GM19463 (cell line): ENCODE results near the gene CSTPP1.

Experiments used
- ATAC-seq: cut with Tn5 transposase; IDR thresholded peaks from one replicate; pipeline ENCODE4 v1.9.1; 2021; ENCODE audit warnings: mild to moderate bottlenecking, moderate library complexity; ENCODE audit not compliant: unreplicated experiment

CSTPP1 gene

DNA sequence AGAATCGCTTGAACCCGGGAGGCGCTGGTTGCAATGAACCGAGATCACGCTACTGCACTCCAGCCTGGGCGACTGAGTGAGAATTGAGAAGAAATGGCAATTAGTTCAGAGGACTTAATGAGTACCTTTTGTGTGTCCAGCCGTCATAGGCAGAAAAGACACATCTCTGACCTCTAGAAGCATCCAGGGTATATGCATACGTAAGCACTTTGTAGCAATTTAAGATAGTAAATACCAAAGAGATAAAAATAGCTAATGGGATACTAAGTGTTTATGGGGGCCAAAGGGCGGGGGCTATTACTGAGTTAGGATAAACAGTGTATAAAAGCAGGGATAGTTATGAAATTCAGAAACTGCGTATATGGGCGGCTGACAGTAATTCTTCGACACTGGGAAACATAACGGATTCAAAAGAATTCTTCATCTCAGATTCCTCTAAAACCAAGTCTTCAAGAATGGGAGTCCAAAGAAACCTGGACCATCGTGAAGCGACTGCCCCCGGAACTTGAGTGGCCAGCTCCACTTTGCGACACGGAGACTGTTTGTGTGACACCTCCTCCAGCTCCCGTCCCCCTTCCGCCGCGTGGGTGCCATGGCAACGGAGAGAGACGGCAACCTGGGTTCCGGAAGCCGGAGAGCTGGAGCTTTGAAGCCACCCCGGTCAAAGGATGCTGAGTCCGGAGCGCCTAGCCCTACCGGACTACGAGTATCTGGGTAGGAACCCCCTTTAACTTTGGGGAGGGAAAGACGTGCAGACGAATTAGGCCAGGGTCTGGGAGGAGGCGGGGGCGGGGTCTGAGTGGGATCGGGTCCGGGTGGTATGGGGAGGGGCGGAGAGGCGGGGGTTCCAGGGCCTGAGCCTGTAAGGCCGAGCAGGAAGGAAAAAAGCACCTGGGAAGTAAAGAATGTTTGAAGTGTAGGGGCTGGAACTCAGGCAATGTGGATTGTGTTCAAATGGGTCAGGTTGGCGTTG, at the start of gene CSTPP1:
TSS of gene CSTPP1 (plus strand) at position 624 of the 973 bp plus-strand sequence. CDS start at position 669, 45 bp downstream.
- peak; percentile 97 for ATAC-seq

DNA sequence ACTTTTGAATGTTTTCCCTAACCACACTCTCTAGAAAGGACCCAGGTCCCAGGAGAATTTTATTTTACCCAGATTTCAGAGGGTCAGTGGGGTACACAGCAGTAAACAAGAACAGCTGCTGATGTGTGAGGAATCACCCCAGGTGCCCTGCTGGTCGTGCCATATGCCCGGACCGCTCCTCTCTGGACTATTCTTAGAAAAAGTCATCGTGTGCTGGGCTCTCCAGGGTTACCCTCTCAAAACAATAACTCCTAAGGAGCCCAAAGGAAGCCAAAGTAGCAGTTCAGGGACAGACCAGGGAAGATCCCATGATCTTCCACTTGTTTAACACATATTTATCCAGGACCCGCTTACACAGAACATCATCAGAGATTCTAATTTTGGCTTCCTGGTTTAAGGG, 47.9 kb upstream of the CSTPP1 start:
- ATAC-seq = no peak

- ATAC-seq = no peak
Observed at GRCh38 chr11:46889251-46889650, 47.3 kb upstream of the CSTPP1 start.

DNA sequence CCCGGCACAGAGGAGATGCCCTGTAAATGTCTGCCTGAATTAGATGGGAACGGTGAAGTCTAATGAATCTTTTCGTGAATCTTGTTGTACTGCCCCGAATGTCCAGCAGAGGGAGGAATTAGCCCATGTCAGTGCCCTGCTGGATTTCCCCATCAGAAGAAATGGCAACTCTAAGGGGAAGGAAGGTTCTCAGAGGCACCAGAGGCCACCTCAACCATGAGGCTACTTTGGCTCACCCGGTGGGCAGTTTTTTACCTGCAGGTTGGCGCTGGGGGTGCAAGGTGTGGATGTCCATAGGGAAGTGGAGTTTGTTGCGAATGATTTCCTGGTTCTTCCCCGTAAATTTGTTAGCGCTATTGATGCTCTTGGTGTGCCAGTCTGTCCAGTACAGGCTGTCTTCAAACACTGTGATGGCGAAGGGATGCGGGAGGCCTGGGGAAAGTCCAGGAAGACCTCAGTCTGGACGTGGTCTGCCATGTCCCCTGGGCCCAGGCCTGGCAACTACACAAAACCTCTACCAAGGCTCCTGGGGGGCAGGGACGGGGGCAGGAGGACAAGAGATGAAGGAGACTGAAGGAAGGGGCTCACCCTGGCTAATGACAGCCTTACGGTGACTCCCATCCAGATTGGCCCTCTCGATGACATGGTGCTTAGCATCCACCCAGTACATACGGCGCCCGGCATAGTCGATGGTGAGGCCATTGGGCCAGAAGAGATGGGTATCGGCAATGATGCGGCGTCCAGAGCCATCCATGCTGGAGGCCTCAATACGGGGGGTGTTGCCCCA, 46.7 kb upstream of the CSTPP1 start:
- ATAC-seq = peak; percentile 60

- no peak for ATAC-seq
Observed at GRCh38 chr11:46890665-46891064, 45.9 kb upstream of the CSTPP1 start.

DNA sequence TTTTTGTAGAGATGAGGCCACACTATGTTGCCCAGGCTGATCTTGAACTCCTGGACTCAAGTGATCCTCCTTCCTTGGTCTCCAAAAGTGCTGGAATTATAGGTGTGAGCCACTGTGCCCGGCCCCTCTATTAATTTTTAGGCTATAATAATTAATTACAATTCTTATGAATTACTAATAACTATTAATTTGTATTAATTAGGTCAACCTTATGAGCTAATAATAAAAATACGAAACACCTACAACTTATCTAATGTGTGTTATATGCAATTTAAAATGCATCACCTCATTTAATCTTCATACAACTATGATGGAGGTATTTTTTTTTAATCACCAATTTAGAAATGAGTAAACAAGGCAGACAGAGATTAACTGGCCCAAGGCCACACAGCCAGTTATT, 44.5 kb upstream of the CSTPP1 start:
- ATAC-seq = no peak

DNA sequence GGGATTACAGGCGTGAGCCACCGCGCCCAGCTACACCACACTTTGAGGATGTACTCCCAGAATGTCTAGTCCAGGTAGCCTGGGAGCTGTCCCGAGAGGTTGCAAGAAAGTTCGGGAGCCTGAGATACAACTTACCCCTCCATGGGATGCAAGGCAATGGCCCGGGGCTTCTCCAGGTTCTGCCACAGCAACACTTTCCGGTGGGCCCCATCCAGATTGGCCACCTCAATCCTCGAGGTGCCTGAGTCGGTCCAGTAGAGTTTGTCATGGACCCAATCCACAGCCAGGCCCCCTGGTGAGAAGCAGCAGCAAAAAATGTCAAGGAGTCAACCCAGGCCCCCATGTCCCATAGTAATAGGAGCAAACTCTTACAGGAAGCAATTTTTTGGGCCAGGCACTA, 43.7 kb upstream of the CSTPP1 start:
- ATAC-seq = no peak

DNA sequence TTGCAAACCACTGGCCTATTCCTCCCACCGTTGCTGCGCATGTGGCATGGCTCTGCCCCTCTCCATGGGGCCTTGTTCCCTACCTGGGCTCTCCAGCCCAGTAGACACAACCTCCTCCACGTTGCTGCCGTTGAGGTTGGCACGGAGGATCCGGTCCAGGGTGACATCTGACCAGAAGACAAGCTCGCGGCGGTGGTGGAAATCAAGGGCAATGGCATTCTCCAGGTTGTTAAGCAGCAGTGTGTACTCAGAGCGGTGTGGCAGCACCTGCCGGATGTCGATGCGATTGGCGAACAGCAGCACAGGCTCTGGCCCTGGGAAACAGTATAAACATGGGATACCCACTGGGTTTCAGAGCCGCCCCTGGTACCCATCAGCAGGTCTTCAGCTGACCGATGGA, 42.1 kb upstream of the CSTPP1 start:
- no peak for ATAC-seq

DNA sequence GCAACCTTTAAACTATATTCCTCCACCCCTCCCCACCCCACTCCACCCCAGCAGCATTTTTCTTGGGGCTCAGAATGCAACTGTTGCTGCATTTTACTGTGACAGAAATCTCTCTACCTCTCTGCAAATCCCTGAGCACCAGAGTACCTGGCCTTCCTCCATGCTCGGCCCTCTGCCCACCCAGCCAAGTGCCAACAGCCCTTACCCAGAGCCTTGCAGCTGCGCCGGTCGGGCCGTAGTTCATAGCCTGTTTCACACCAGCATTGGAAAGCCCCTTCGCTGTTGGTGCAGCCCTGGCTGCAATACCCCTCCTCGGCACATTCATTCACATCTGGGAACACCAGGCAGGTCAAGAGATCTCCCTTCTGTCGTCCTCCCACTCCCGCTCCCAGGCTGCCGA, 41.6 kb upstream of the CSTPP1 start:
- no peak for ATAC-seq

GRCh38 chr11:46895821-46896220, 40.7 kb upstream of the CSTPP1 start:
- no peak for ATAC-seq

DNA sequence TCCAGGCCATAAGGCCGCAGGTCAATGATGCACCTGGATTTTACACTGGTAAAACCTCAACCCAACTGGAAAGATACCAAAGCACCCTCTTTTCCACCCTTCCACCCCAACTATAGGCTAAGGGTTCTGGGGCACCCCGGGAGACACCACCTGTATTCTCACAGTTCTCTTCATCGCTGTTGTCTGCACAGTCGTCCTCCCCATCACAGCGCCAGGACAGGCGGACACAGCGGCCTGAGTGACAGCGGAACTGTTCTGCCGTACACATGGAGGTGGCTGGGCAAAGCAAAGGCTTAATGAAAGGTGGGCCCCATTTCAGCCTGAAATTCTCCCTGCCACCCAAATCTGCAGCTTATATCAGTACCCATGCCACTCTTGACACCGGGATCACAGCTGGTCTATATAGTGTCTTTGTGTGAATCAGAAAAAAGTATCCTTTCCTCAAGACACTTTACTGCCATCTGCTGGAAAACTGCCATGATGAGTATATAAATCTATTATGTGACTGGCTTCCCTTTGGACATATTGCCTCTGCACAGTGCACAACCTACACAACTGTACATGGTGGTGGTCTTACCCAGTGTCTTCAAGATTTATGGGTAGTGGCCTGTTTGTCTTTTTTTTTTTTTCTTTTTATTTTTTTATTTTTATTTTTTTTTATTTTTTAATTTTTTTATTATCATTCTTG, 39.7 kb upstream of the CSTPP1 start:
- ATAC-seq = no peak

DNA sequence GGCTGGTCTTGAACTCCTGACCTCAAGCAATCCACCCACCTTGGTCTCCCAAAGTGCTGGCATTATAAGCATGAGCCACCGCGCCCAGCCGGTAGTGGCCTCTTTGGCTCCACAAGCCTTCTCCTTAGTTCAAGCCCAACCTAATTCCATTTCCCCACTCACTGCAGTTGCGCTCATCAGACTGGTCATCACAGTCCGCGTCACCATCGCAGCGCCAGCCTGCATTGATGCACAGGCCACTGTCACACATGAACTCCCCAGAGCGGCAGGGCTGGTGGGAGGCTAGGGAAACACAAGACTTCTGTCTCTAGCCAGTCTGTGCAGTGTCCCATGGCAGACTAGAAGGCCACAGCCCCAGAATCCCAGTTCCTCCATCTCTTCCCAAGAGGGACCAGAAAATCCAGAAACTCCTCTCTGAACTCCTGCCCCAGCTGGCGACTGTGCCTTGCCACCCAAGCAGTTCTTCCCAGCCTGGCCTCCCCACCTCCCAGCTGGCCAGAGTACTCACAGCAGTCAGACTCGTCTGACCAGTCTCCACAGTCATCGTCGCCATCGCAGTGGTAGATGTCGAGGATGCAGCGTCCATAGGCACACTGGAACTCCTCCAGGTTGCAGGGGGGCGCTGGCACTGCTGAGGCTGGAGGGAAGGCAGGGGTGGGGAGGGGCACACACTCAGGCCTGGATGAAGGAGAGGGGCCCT, 38.0 kb upstream of the CSTPP1 start:
- ATAC-seq = no peak

- no peak for ATAC-seq
Observed at GRCh38 chr11:46899501-46900025, 37.0 kb upstream of the CSTPP1 start.

GRCh38 chr11:46900091-46900746, 36.3 kb upstream of the CSTPP1 start:
- ATAC-seq = no peak

DNA sequence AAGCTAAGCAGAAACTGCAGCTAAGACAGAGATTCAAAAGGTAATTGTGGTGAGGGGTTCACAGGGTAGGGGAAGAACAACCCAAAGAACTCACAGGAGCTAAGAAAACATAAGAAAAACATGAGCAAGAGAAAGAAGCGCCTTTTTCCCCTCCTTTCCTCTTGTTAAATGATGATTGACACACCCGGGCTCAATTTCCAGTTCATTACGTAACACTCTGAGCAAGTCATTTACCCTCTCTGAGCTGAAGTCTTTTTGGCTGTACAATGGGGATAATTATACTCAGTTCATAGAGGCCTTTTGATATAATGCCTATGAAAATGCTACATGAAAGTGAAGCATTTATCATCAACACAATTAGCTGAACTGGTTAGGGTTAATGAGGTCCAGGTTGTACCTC, 35.4 kb upstream of the CSTPP1 start:
- ATAC-seq = no peak

- ATAC-seq = no peak
Observed at GRCh38 chr11:46902694-46903093, 33.9 kb upstream of the CSTPP1 start.

GRCh38 chr11:46903846-46904245, 32.7 kb upstream of the CSTPP1 start:
- ATAC-seq = no peak

DNA sequence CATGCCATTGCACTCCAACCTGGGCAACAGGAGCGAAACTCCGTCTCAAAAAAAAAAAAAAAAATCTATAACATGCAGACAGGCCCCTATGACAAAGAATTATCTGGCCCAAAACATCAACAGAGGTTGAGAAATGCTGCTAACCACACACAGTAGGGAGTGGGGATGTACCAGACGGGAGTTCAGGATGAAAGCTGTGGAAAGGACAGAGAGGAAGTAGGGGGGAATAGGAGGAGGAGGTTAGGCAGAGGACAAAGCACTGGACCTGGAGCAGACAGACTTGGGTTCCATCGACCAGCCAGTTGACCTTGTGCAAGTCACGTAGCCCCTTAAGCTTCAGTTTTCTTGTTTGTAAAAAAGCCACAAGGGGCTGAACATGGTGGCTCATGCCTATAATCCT, 30.8 kb upstream of the CSTPP1 start:
- no peak for ATAC-seq

DNA sequence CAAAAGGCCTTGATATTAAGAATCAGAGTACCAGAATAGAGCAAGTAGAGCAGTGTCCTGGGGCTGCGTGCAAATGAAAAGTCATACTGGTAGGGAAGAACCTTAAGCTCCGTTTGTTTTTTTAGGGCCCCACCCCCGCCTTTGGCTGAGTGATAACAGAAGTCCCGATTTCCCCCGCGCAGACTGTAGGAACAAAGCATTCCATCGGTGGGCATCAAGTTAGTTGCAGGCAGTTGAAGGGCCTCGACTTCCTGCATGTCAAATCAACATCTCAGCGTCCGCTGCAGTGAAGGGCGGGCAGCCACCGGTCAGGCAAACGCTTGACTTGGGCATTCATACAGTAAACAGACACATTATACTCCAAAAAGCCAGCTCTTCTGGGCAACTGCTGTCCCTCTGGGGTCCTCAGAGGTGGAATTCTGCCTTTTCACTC, 29.9 kb upstream of the CSTPP1 start:
- ATAC-seq = no peak

DNA sequence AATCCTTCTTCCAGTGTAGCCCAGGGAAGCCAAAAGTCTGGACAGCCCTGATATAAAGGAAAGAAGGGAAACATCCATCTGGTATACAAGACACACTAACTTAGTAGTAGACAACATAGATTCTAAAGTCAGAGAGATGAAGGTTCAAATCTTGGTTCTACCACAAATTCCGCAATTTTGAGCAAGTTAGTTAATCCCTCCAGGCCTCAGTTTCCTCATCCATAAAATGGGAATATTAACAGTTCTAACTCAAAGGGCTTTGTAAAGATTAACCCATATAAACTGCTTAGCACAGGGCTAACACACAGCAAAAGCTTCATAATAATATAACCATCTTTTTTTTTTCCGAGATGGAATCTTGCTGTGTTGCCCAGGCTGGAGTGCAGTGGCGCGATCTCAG, 29.0 kb upstream of the CSTPP1 start:
- ATAC-seq = no peak
